Left lung (tissue), 10 donors: Measurements from ENCODE around the gene SPINK8. TPM values are rescaled to one million over a fixed set of nuclear protein-coding genes. Genes with fewer than 3 reads are reported as not detected.
"Not testable (repeated sequence)": the region's sequence is repeated elsewhere in the genome, so short reads cannot be mapped to it uniquely, and the experiment has no call there.

Experiments
- ATAC-seq: fragments of 200-7000 bp; cut with Tn5 transposase; one replicate; pipeline ENCODE4 v1.9.1; 2020; ENCODE audit warnings: moderate library complexity
- DNase-seq, 4 donors: peaks; one replicate each; pipeline ENCODE4 v3.0.0-alpha.2; 2013 to 2020
- H3K27ac ChIP-seq, 2 donors: fragments of 200-600 bp; sonication (generic) in 1 of 2; one replicate each; pipeline versions ENCODE4 v1.5.0 to v1.8.0; 2020 to 2021
- H3K27me3 ChIP-seq, 2 donors: fragments of 200-600 bp; sonication (generic) in 1 of 2; one replicate each; pipeline versions ENCODE4 v1.5.0 to v1.8.0; 2020 to 2021
- H3K36me3 ChIP-seq, 2 donors: fragments of 200-600 bp; sonication (generic) in 1 of 2; one replicate each; pipeline versions ENCODE4 v1.5.0 to v1.8.0; 2020 to 2021
- H3K4me1 ChIP-seq, 2 donors: fragments of 200-600 bp; one replicate each; pipeline ENCODE4 v1.8.0; 2021
- H3K4me3 ChIP-seq, 2 donors: fragments of 200-600 bp; sonication (generic) in 1 of 2; one replicate each; pipeline versions ENCODE4 v1.5.0 to v1.8.0; 2020 to 2021; ENCODE audit warnings: mild to moderate bottlenecking in 1 of 2
- H3K9me3 ChIP-seq, 2 donors: fragments of 200-600 bp; sonication (generic) in 1 of 2; one replicate each; pipeline versions ENCODE4 v1.5.0 to v1.8.0; 2020 to 2021
- CTCF ChIP-seq, 2 donors: fragments of 200-600 bp; sonication (generic) in 1 of 2; IDR thresholded peaks; one replicate each; pipeline versions ENCODE4 v1.5.0 to v1.8.0; 2021; ENCODE audit warnings: antibody characterized with exemption in 2 of 2
- intact Hi-C, 2 donors: fragments of 100-400 bp; cut with DNase I; formaldehyde crosslinking; loops; one replicate each; pipeline versions ENCODE4 v1.11.2 to v1.14.2; 2022
- polyA plus RNA-seq, 6 donors: library from polyadenylated mRNA; unstranded; fragments of 120-200 nt; gene quantifications; one replicate each; pipeline ENCODE4 v1.2.1, GENCODE V29; 2013; ENCODE audit not compliant: insufficient read length in 6 of 6
- total RNA-seq, 2 donors: library from RNA; stranded (reverse); fragmentation: NEBNext Ultra II Directional; extraction: Animal tissue kit (Norgen Biotek cat#: 25700); gene quantifications; one replicate each; pipeline ENCODE4 v1.2.1, GENCODE V29; 2021
- donor health status: DM: no; HTN: yes; CAD: no.
- donor health status: DM: no; HTN: no; CAD: no.

SPINK8 gene
- total and polyA plus RNA-seq, 8 donors: not detected

GRCh38 chr3:48344867-48345507 is 11.5 kb upstream of the SPINK8 start:
- Histone ChIP-seq H3K9me3 (no peaks in the 10 kb centered on the region), H3K4me3 (no peak overlapping the region), H3K27ac (no peak overlapping the region), H3K27me3 (no peaks in the 10 kb centered on the region), H3K36me3 (no peaks in the 10 kb centered on the region), H3K4me1 (no peaks in the 10 kb centered on the region)
- TF ChIP-seq CTCF (IDR thresholded peaks at IDR 0.05): no peak
- DNase-seq (no peak), ATAC-seq (no peak)
- intact Hi-C loops: no loop called here

- Histone ChIP-seq H3K4me3 (no peak overlapping the region), H3K36me3 (no peaks in the 10 kb centered on the region), H3K27me3 (no peaks in the 10 kb centered on the region), H3K9me3 (no peaks in the 10 kb centered on the region), H3K27ac (no peak overlapping the region), H3K4me1 (no peaks in the 10 kb centered on the region)
- intact Hi-C loops: no loop called here
- TF ChIP-seq CTCF (IDR thresholded peaks at IDR 0.05): no peak
- no peak for DNase-seq
- no peak for ATAC-seq
Observed at GRCh38 chr3:48343432-48343831, 10.0 kb upstream of the SPINK8 start.

GRCh38 chr3:48338635-48339034 is 5.2 kb upstream of the SPINK8 start:
- intact Hi-C loops: no loop called here
- DNase-seq (no peak), ATAC-seq (no peak)
- Histone ChIP-seq H3K9me3 (no peaks in the 10 kb centered on the region), H3K27me3 (no peaks in the 10 kb centered on the region), H3K4me1 (peaks cover 0 to 15% of the 10 kb centered on the region in 2 donors), H3K4me3 (no peak overlapping the region), H3K27ac (no peak overlapping the region), H3K36me3 (no peaks in the 10 kb centered on the region)
- no peak for TF ChIP-seq CTCF (IDR thresholded peaks at IDR 0.05)

GRCh38 chr3:48337536-48337935 is 4.1 kb upstream of the SPINK8 start:
- H3K4me3 ChIP-seq, H3K27me3 ChIP-seq, ATAC-seq, H3K9me3 ChIP-seq, DNase-seq, H3K27ac ChIP-seq, H3K36me3 ChIP-seq, intact Hi-C loops: not testable (repeated sequence)
- peaks cover 0 to 18% of the 10 kb centered on the region in 2 donors for H3K4me1 ChIP-seq

GRCh38 chr3:48335286-48335685 is 1.8 kb upstream of the SPINK8 start:
- H3K9me3 ChIP-seq, ATAC-seq, H3K27me3 ChIP-seq, intact Hi-C loops, H3K36me3 ChIP-seq: not testable (repeated sequence)
- Histone ChIP-seq H3K27ac (peak overlapping the region in 1 of 2 donors; percentile 81), H3K4me1 (peaks cover 0 to 18% of the 10 kb centered on the region in 2 donors), H3K4me3 (peak overlapping the region in 1 of 2 donors; percentile 4)
- DNase-seq: peak in 1 of 4 donors; percentile 72

- intact Hi-C loops: no loop called here
- H3K4me3 ChIP-seq: no peak overlapping the region
Observed at GRCh38 chr3:48334605-48335004, 1.1 kb upstream of the SPINK8 start.

GRCh38 chr3:48331706-48332435 is 1.6 kb downstream of the SPINK8 start:
- not testable (repeated sequence) for ATAC-seq, H3K9me3 ChIP-seq, DNase-seq

More at GRCh38 chr3:48334605-48335004, 1.1 kb upstream of the SPINK8 start:
- no peak for TF ChIP-seq CTCF (IDR thresholded peaks at IDR 0.05)
- ATAC-seq (no peak), DNase-seq (no peak)
- Histone ChIP-seq H3K36me3 (no peaks in the 10 kb centered on the region), H3K27ac (peak overlapping the region in 1 of 2 donors; percentile 81), H3K27me3 (no peaks in the 10 kb centered on the region), H3K4me1 (peaks cover 0 to 18% of the 10 kb centered on the region in 2 donors), H3K9me3 (no peaks in the 10 kb centered on the region)

More at GRCh38 chr3:48331706-48332435, 1.6 kb downstream of the SPINK8 start:
- H3K27ac ChIP-seq, H3K4me3 ChIP-seq, intact Hi-C loops, H3K36me3 ChIP-seq, H3K27me3 ChIP-seq: not testable (repeated sequence)
- peaks cover 0 to 18% of the 10 kb centered on the region in 2 donors for H3K4me1 ChIP-seq
